Muscle layer of duodenum (tissue), 2 donors: ENCODE measurements around the gene GPR137C.

ENCODE experiments used
- H3K27ac ChIP-seq: one replicate; pipeline ENCODE4 v1.7.0; 2013; ENCODE audit warnings: mild to moderate bottlenecking, low read length
- H3K27me3 ChIP-seq: one replicate; pipeline ENCODE4 v1.7.0; 2013; ENCODE audit warnings: low read depth, mild to moderate bottlenecking, control low read depth, low read length
- H3K36me3 ChIP-seq, 2 donors: one replicate each; pipeline ENCODE4 v1.7.0; 2013; ENCODE audit warnings: low read length in 2 of 2, control low read depth in 1 of 2, mild to moderate bottlenecking in 1 of 2; ENCODE audit not compliant: insufficient read depth in 2 of 2, control insufficient read depth in 1 of 2
- H3K4me1 ChIP-seq, 2 donors: one replicate each; pipeline ENCODE4 v1.7.0; 2013; ENCODE audit warnings: low read length in 2 of 2, mild to moderate bottlenecking in 2 of 2, control low read depth in 1 of 2, moderate library complexity in 1 of 2; ENCODE audit not compliant: insufficient read depth in 2 of 2, control insufficient read depth in 1 of 2
- H3K4me3 ChIP-seq, 2 donors: one replicate each; pipeline ENCODE4 v1.7.0; 2013; ENCODE audit warnings: low read length in 2 of 2, low read depth in 1 of 2, mild to moderate bottlenecking in 1 of 2
- H3K9me3 ChIP-seq, 2 donors: one replicate each; pipeline ENCODE4 v1.7.0; 2013; ENCODE audit warnings: low read length in 2 of 2, control low read depth in 1 of 2, mild to moderate bottlenecking in 1 of 2; ENCODE audit not compliant: control insufficient read depth in 1 of 2
- donor health status: healthy.

GPR137C gene

GRCh38 chr14:52683985-52684520, 131.4 kb downstream of the GPR137C start:
- Histone ChIP-seq H3K9me3 (no peaks in the 10 kb centered on the region), H3K36me3 (peaks cover 5 to 6% of the 10 kb centered on the region in 2 donors), H3K27me3 (no peaks in the 10 kb centered on the region), H3K4me3 (no peak overlapping the region), H3K4me1 (peaks cover 0 to 4% of the 10 kb centered on the region in 2 donors), H3K27ac (no peak overlapping the region)

GRCh38 chr14:52686176-52686575, 133.5 kb downstream of the GPR137C start:
- Histone ChIP-seq H3K4me3 (no peak overlapping the region), H3K36me3 (peaks cover 0 to under 1% of the 10 kb centered on the region in 2 donors), H3K27me3 (no peaks in the 10 kb centered on the region), H3K4me1 (peaks cover 0 to 4% of the 10 kb centered on the region in 2 donors), H3K9me3 (no peaks in the 10 kb centered on the region), H3K27ac (no peak overlapping the region)
